ENCODE measurements around the gene GPRC5B.

GPRC5B gene

DNA sequence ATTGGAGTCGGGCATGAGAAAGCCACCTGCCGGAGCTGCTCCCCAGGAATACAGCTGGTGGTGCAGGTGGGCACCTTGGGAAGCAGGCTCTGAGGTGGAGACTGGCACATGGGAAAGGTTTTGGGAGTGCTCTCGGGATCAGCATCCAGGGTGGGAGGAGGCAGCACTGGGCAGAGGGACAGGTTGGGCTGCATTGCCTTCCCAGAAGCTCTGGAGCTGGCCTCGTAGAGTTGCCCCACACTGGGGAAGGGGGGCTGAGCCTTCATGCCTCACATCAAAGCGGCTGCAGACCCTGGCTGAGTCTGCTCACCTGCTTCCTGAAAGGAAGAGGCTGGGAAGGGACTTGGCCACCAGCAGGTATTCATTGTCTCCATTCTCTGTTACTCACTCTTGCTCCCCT lies 13.5 kb upstream of the GPRC5B start:
- no peak overlapping the region for H3K4me3 ChIP-seq (ENCODE audit: low read length)
- DNase-seq (ENCODE audit: low read depth): no peak
- TF ChIP-seq, protein P1, sequence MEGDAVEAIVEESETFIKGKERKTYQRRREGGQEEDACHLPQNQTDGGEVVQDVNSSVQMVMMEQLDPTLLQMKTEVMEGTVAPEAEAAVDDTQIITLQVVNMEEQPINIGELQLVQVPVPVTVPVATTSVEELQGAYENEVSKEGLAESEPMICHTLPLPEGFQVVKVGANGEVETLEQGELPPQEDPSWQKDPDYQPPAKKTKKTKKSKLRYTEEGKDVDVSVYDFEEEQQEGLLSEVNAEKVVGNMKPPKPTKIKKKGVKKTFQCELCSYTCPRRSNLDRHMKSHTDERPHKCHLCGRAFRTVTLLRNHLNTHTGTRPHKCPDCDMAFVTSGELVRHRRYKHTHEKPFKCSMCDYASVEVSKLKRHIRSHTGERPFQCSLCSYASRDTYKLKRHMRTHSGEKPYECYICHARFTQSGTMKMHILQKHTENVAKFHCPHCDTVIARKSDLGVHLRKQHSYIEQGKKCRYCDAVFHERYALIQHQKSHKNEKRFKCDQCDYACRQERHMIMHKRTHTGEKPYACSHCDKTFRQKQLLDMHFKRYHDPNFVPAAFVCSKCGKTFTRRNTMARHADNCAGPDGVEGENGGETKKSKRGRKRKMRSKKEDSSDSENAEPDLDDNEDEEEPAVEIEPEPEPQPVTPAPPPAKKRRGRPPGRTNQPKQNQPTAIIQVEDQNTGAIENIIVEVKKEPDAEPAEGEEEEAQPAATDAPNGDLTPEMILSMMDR (conservative IDR thresholded peaks at IDR 0.05; ENCODE audit: low read length): no peak

DNA sequence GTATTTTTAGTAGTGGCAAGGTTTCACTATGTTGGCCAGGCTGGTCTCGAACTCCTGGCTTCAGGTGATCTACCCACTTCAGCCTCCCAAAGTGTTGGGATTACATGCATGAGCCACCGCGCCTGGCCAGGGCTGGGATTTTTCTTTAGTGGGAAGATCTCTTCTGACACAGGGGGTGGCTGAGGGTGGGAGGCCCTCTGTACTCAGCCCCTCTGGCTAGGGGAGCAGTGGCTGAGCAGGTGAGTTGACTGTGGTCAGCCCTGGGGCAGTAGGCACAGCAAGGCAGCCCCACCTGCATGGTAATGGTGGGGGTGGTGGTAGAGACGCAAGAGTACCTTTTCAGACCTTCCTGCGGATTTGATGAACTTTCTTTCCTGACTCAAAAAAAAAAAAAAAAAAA lies 12.3 kb upstream of the GPRC5B start:
- DNase-seq (ENCODE audit: low read depth): no peak
- H3K4me3 ChIP-seq (ENCODE audit: low read length): no peak overlapping the region
- TF ChIP-seq, protein P1 (conservative IDR thresholded peaks at IDR 0.05; ENCODE audit: low read length): no peak

DNA sequence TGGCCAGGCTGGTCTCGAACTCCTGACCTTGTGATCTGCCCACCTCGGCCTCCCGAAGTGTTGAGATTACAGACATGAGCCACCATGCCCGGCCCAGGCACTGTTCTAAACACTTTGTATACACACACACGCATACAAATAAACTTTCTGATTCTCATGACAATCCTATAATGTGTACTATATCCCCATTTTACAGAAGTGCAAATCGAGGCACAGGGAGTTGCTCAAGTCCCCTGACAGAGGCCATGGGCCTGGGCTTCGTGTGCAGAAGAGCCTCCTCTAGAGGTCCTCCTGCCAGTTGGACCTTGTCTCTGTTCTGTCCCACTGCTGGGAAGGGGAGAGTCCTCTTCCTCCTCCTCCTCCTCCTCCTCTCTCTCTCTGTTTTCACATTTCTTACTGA lies 9.9 kb upstream of the GPRC5B start:
- TF ChIP-seq, protein P1 (conservative IDR thresholded peaks at IDR 0.05; ENCODE audit: low read length): no peak
- H3K4me3 ChIP-seq (ENCODE audit: low read length): no peak overlapping the region
- DNase-seq (ENCODE audit: low read depth): no peak

DNA sequence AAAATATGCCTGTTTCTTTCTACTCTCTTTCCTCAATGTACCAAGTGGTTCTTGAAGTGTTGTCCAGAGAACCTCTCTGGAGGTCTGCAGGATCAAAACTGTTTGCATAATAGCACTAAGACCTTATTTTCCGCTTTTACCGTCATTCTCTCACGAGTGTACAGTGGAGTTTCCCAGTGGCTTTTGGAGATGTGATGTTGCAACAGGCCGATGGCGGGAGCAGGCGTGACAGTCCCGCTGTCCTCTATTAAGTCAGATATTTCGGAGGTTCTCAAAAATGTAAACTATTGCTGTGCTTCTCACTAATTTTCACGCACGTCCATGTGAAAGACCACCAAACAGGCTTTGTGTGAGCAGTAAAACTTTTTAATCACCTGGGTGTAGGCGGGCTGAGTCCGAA lies 8.3 kb upstream of the GPRC5B start:
- DNase-seq (ENCODE audit: low read depth): no peak
- H3K4me3 ChIP-seq (ENCODE audit: low read length): no peak overlapping the region
- TF ChIP-seq, protein P1 (conservative IDR thresholded peaks at IDR 0.05; ENCODE audit: low read length): no peak

DNA sequence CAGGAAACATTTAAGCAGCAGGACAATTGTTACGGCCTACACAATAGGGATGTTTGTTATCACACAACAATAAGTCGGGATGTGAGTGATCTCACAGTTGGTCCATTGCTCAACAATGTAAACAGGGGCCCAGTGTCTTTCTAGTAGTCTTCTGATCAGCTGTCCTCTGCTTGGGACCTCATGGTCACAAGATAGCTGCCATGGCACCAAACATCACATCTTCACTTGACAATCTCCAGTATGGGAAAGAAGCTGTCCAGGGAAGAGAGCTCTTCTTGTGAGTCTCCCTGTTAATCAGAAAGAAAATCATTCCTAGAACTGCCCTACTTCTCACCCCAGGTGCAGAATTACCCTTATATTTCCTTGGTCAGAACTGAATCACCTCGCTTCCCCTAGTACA lies 6.3 kb upstream of the GPRC5B start:
- no peak for DNase-seq (ENCODE audit: low read depth)
- TF ChIP-seq, protein P1 (conservative IDR thresholded peaks at IDR 0.05; ENCODE audit: low read length): no peak
- H3K4me3 ChIP-seq (ENCODE audit: low read length): no peak overlapping the region

DNA sequence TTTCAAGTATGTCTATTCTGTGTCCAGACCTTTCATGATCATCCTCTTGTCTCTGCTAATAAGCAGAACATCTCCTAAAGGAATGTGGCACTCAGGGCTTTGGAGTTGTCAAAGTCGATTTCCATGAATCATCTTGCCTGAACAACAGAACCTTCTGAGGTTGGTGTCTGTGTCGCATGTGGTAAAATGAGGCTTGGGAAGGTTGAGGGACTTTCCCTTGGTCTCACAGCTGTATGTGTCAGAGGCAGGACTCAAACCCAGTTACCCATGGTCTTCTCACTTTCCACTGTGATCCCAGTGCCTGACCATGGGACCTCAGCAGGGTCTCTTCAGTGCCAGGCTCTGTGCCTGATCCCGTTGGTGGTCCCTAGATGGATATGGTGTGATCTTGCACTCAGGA lies 4.2 kb upstream of the GPRC5B start:
- TF ChIP-seq, protein P1 (conservative IDR thresholded peaks at IDR 0.05; ENCODE audit: low read length): no peak
- no peak for DNase-seq (ENCODE audit: low read depth)
- H3K4me3 ChIP-seq (ENCODE audit: low read length): no peak overlapping the region

DNA sequence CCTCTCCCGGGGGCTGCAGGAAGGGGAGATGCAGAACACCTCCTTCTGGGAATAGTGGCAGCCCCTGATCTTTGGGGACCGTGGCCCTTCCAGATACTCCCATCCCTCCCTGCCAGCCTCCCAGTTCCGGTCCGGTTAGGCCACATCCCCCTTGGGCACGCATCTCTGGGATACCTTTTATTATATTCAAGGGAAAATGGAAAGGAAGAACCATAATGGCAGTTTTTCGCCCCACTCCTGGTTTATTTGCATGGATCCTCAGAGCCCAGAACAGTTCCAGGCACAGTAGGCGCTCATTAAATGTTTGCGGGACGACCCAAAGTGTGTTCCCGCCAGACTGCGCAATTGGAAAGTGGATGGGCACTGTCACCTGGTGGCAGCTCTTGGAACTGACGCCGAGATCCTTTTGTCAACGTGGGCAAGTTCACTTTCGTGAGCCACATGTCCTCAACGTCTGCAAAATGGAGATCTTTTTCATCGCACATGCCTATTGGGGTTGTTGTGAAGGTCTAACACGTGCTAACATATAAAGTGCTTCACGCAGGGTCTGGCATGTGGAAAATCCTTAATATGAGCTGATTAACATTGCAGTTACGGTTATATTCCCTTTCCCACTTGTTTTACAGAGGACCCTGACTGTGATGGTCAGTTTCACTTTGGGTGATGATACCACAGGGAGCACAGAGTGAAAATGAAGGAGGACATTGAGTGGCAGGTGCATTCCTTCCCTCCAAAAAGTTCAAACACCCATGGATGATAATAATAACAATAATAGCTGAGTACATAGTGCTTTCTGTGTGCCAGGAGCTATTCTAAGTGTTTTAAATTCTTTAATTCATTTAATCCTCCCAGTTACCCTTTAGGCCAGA lies 1.7 kb upstream of the GPRC5B start:
- peak overlapping the region; percentile 41 for H3K4me3 ChIP-seq (ENCODE audit: low read length)
- TF ChIP-seq, protein P1 (conservative IDR thresholded peaks at IDR 0.05; ENCODE audit: low read length): peak; percentile 100
- peak; percentile 64 for DNase-seq (ENCODE audit: low read depth)

Data from AG10803 (cell line).